ENCODE measurements around the gene UNC80.

The UNC80 gene

DNA sequence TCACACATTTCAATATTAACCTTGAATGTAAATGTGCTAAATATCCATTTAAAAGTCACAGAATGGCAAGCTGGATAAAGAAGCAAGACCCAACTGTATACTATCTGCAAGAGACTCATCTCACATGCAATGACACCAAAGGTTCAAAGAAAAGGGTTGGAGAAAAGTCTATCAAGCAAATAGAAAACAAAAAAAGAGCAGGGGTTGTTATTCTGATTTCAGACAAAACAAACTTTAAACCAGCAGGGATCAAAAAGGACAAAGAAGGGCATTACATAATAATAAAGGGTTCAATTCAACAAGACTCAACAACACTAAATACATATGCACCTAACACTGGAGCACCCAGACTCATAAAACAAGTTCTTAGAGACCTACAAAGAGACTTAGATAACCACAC lies 14.5 kb upstream of the UNC80 start:
- H3K4me3 ChIP-seq (ENCODE audit: low read depth, low read length) = no peak overlapping the region
- TF ChIP-seq CTCF (IDR thresholded peaks at IDR 0.05; ENCODE audit: borderline replicate concordance, insufficient read depth, low read depth, low read length) = no peak

DNA sequence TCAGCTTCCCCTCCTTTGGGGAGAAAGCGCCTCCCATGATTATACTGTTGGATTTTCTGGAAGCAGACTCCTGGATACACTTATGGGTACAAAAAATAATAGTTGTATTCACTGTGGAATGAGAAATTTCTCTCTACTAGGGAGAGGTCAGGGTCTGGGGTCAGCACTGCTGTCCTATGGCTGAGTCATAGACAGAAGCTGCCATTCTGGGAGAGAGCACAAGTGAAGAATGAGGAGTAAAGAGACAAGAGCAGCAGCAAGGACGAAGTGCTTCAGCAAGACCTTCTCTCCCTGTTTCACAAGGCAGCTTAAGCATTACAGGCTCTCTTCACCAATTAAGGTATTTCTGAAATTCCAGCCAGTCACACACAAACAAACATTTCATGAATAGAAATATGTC lies 10.1 kb upstream of the UNC80 start:
- TF ChIP-seq CTCF (IDR thresholded peaks at IDR 0.05; ENCODE audit: borderline replicate concordance, insufficient read depth, low read depth, low read length) = no peak
- no peak overlapping the region for H3K4me3 ChIP-seq (ENCODE audit: low read depth, low read length)

- H3K4me3 ChIP-seq (ENCODE audit: low read depth, low read length) = no peak overlapping the region
- no peak for TF ChIP-seq CTCF (IDR thresholded peaks at IDR 0.05; ENCODE audit: borderline replicate concordance, insufficient read depth, low read depth, low read length)
Measured at GRCh38 chr2:209762563-209762962, 9.1 kb upstream of the UNC80 start.

DNA sequence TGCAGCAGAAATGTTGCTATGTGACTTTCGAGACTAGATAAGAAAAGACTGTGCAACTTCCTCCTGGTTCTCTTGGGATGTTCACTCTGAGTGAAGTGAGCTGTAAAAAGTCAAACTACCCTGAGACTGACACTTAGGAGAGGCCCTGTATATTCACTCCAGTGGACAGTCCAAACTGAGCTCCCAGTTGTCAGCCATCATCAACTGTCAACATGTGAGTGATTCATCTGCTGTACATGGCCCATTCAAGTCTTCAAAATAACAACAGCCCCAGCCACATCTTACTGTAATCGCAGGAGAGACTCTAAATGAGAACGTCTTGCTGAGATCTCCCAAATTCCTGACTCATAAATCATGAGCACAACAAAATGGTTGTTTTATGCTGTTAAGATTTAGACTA lies 8.5 kb upstream of the UNC80 start:
- TF ChIP-seq CTCF (IDR thresholded peaks at IDR 0.05; ENCODE audit: borderline replicate concordance, insufficient read depth, low read depth, low read length) = no peak
- H3K4me3 ChIP-seq (ENCODE audit: low read depth, low read length) = no peak overlapping the region

GRCh38 chr2:209766613-209767012 lies 5.0 kb upstream of the UNC80 start:
- no peak for TF ChIP-seq CTCF (IDR thresholded peaks at IDR 0.05; ENCODE audit: borderline replicate concordance, insufficient read depth, low read depth, low read length)
- H3K4me3 ChIP-seq (ENCODE audit: low read depth, low read length) = no peak overlapping the region

- H3K4me3 ChIP-seq (ENCODE audit: low read depth, low read length) = no peak overlapping the region
- no peak for TF ChIP-seq CTCF (IDR thresholded peaks at IDR 0.05; ENCODE audit: borderline replicate concordance, insufficient read depth, low read depth, low read length)
Measured at GRCh38 chr2:209767316-209767715, 4.3 kb upstream of the UNC80 start.

DNA sequence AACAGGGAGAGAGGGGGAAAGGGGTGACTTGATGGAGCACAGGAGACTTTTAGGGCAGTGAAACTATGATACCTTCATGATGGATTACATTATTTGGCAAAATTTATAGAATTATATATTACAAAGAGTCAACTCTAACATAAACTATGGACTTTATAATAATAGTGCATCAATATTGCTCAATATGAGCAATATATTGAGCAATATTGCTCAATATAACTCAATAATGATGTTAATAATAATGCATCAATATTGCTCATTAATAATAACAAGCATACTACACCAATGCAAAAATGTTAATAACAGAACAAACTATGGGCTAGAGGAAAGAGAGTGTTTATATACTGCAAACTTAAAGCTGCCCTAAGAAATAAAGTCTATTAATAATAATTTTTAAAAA lies 3.1 kb upstream of the UNC80 start:
- no peak overlapping the region for H3K4me3 ChIP-seq (ENCODE audit: low read depth, low read length)

More for the DNA sequence above, 3.1 kb upstream of the UNC80 start:
- no peak for TF ChIP-seq CTCF (IDR thresholded peaks at IDR 0.05; ENCODE audit: borderline replicate concordance, insufficient read depth, low read depth, low read length)

Data from GM12875 (cell line).